Cardiac fibroblast (primary cell): ENCODE results near the gene GPR39.

ENCODE experiments used
- DNase-seq, 2 donors: peaks; one replicate each; pipeline versions ENCODE4 v3.0.0 to v3.0.0-alpha.2; 2010; ENCODE audit warnings: low read depth in 2 of 2
- H3K4me3 ChIP-seq, 2 donors: replicated peaks in 1 of 2; 1 replicate in 1 of 2; 2 replicates in 1 of 2; pipeline ENCODE4 v1.5.1; 2011; ENCODE audit warnings: low read depth in 2 of 2, low read length in 2 of 2, mild to moderate bottlenecking in 2 of 2, moderate library complexity in 1 of 2
- TF ChIP-seq, protein P1 (sequence below): IDR thresholded peaks from one replicate; pipeline ENCODE4 v1.5.1; 2011; ENCODE audit warnings: low read depth, mild to moderate bottlenecking, low read length, inconsistent platforms

The GPR39 gene

DNA sequence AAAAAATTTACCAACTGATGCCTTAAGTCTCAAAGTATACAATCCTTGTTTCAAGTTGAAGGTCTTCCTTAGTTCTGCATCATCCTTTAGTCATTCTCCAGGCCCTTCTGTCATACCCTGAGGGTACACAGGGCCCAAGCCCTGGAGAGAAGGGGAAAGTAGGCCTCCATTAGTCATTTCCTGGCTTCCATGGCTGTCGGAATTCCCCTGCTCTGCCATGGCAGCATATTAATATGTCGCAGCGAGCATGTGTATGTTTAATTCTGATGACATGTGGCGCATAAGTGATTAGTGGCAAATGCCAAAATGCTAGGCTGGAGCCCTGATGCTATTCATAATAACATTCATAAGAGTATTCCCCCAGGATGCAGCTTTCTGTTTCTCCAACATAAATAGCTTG, 22.1 kb downstream of the GPR39 start:
- TF ChIP-seq, protein P1, sequence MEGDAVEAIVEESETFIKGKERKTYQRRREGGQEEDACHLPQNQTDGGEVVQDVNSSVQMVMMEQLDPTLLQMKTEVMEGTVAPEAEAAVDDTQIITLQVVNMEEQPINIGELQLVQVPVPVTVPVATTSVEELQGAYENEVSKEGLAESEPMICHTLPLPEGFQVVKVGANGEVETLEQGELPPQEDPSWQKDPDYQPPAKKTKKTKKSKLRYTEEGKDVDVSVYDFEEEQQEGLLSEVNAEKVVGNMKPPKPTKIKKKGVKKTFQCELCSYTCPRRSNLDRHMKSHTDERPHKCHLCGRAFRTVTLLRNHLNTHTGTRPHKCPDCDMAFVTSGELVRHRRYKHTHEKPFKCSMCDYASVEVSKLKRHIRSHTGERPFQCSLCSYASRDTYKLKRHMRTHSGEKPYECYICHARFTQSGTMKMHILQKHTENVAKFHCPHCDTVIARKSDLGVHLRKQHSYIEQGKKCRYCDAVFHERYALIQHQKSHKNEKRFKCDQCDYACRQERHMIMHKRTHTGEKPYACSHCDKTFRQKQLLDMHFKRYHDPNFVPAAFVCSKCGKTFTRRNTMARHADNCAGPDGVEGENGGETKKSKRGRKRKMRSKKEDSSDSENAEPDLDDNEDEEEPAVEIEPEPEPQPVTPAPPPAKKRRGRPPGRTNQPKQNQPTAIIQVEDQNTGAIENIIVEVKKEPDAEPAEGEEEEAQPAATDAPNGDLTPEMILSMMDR, result no peak
- no peak overlapping the region for H3K4me3 ChIP-seq
- DNase-seq, result peak; percentile 67 to 98

DNA sequence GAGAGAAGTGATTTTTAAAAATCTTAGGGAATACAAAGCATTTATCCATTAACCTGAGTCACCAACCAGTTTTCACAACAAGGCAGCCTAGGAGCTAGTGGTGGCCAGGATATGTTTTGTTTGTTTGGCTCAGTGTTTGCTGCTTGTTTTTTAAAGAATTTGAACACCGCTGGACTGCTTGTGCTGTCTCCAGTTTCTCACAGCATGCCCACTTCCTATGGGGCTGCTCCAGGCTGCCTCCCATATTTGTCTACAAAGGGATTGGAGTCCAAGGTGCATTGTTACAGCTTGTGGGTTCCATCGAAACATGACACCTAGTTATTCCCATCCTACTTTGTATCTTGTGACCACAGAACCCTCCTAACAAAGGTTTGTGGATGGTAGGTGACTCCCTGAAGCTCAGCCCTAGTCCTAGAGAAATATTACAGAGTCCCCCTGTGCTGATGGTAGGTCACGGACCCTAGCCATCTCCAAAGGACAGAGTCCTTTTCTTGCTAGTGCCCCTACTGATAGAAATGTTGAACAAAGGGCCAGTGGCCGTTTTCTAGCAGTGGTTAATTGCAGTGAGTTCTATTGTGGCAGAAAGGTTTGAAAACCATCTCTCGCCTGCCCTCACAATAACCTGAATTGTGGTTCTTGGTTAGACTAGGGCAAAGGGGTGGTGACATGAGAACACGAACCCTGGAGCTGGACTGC, 23.2 kb downstream of the GPR39 start:
- DNase-seq, result peak in 1 of 2 donors; percentile 74
- H3K4me3 ChIP-seq, result no peak overlapping the region
- TF ChIP-seq, protein P1, result no peak

GRCh38 chr2:132441051-132441450, 24.4 kb downstream of the GPR39 start:
- H3K4me3 ChIP-seq, result no peak overlapping the region
- TF ChIP-seq, protein P1, result no peak
- DNase-seq, result no peak

DNA sequence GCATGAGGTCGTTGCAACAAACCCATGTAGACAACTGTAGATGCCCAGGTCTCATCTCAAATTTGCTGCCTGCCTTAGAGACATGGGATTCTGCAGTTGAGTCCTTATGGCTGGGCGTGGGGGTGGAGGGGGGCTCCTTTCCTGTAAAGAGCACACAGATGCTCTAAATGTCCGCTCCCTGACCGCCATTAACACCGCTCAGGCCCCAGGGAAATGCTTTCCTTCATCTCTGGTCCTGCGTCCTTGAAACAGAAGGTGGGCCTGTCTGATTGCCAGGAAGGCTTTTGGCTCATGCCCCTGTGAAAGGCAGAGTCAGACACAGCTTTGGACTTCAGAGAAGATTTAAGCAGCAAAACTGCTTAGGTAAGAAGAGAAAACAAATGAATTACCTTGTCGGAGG, 25.7 kb downstream of the GPR39 start:
- TF ChIP-seq, protein P1, result no peak
- H3K4me3 ChIP-seq, result no peak overlapping the region
- no peak for DNase-seq

DNA sequence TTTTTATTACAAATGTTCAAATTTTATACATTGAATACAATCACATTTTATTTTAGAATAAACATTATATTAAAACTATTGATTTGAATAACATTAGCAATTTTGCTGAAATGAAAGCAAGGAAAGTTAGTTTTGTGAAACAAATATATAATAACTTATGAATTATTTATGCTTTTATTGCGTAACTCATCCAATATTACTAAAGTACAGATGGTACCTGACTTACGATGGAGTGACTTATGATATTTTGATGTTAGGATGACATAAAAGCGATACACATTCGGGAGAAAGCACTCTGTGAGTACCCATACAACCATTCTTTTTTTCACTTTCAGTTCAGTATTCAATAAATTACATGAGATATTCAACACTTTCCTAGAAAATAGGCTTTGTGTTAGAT, 26.5 kb downstream of the GPR39 start:
- no peak overlapping the region for H3K4me3 ChIP-seq
- TF ChIP-seq, protein P1, result no peak
- DNase-seq, result no peak

- no peak for DNase-seq
- no peak overlapping the region for H3K4me3 ChIP-seq
- TF ChIP-seq, protein P1, result no peak
These were observed 29.8 kb downstream of the GPR39 start for GRCh38 chr2:132446444-132446843.

DNA sequence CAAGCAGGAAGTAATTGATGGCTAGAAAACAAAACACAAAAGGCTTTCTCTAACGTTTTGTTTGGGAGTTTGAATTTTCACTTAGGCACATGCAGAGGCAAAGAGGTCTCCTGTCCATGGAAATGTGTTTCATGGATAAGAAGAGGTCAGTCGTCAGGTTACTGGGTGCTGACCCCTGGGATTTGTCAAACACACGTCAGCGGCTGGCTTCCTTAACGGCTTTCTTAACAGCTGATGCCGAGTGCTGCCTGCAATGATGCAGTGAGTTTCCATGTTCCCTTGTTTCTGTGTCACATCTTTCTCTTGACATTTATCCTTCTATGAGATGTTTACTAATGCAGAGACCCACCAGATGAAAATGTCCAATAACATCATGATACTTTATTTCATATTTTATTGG, 31.7 kb downstream of the GPR39 start:
- peak; percentile 7 to 36 for DNase-seq
- peak overlapping the region in 1 of 2 donors; percentile 7 for H3K4me3 ChIP-seq
- TF ChIP-seq, protein P1, result no peak
